ENCODE results near the gene NBL1.
"Not testable (repeated sequence)": the region's sequence is repeated elsewhere in the genome, so short reads cannot be mapped to it uniquely, and the experiment has no call there.

DNA sequence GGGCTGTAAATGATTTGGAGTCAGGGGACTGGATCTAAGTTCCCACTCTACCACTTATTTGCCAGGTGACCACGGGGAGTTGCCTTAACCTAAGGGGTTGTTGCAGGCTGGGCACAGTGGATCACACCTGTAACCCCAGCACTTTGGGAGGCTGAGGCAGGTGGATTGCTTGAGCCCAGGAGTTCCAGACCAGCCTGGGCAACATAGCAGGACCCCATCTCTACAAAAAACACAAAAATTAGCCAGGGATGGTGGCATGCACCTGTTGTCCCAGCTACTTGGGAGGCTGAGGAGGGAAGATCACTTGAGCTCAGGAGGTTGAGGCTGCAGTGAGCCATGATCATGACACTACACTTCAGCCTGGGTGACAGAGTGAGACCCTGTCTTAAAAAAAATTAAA lies 13.9 kb upstream of the NBL1 start:
- TF ChIP-seq TAF1 (IDR thresholded peaks at IDR 0.05; ENCODE audit: borderline replicate concordance, low read depth, low read length); POLR2A (IDR thresholded peaks at IDR 0.05; ENCODE audit: low read depth, low read length); POLR2AphosphoS5 (IDR thresholded peaks at IDR 0.05; ENCODE audit: low read depth, low read length): not testable (repeated sequence)
